Esophagus (tissue), 2 donors: Measurements from ENCODE around the gene SLC22A5. TPM values are rescaled to one million over a fixed set of nuclear protein-coding genes. Genes with fewer than 3 reads are reported as not detected.

ENCODE experiments used
- H3K27ac ChIP-seq, 2 donors: one replicate each; pipeline ENCODE4 v1.5.1; 2013; ENCODE audit warnings: low read depth in 2 of 2, mild to moderate bottlenecking in 2 of 2, inconsistent platforms in 1 of 2, low read length in 1 of 2, moderate library complexity in 1 of 2
- H3K27me3 ChIP-seq, 2 donors: one replicate each; pipeline ENCODE4 v1.6.1; 2013; ENCODE audit warnings: low read length in 2 of 2, control low read depth in 1 of 2, mild to moderate bottlenecking in 1 of 2; ENCODE audit not compliant: insufficient read depth in 2 of 2, control insufficient read depth in 1 of 2
- H3K36me3 ChIP-seq, 2 donors: one replicate each; pipeline ENCODE4 v1.6.1; 2013; ENCODE audit warnings: low read length in 1 of 2; ENCODE audit not compliant: control insufficient read depth in 2 of 2, insufficient read depth in 2 of 2
- H3K4me1 ChIP-seq, 2 donors: one replicate each; pipeline ENCODE4 v1.6.1; 2013; ENCODE audit warnings: low read length in 1 of 2; ENCODE audit not compliant: control insufficient read depth in 2 of 2, insufficient read depth in 2 of 2
- H3K4me3 ChIP-seq, 2 donors: one replicate each; pipeline ENCODE4 v1.5.1; 2013; ENCODE audit warnings: low read length in 2 of 2, mild to moderate bottlenecking in 2 of 2, low read depth in 1 of 2, moderate library complexity in 1 of 2
- H3K9me3 ChIP-seq, 2 donors: one replicate each; pipeline ENCODE4 v1.6.1; 2013; ENCODE audit warnings: mild to moderate bottlenecking in 2 of 2, low read depth in 1 of 2, low read length in 1 of 2, moderate library complexity in 1 of 2; ENCODE audit not compliant: control insufficient read depth in 2 of 2, insufficient read depth in 1 of 2
- WGBS, 2 donors: extraction: QIAGEN DNeasy Blood & Tissue Kit; methylation state at CpG; one replicate each; pipeline ENCODE4 v1.1.7; 2013; 5-methylcytosine and 5-hydroxymethylcytosine counted together
- polyA plus RNA-seq, 2 donors: library from polyadenylated mRNA; stranded (reverse); fragments of 200-250 nt; gene quantifications; one replicate each; pipeline ENCODE4 v1.2.3, GENCODE V29; 2013
- donor health status: healthy with polysubstance abuse.
- donor health status: Bipolar disorder and iron deficiency.

SLC22A5 gene
- polyA plus RNA-seq, 2 donors: 3.0 to 4.1 TPM

DNA sequence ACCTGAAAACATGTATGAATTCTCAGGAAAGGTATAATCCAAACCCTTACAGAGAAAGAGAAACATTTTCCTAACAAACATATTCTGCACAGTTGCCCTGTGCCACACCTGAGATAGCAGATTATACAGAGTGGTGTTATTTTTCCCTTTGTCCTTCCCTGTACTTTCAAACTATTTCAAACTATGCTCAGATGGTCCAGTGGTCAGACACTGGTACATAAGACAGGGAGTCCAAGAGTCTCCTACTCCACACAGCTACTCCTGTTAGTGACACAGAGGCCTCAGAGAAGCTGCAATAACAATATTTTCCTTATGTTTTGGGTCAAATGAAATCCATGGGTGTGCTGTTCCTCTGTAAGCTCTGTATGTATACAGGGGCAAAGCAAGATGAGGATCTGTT lies 30.0 kb upstream of the SLC22A5 start:
- H3K4me1 ChIP-seq: no peaks in the 10 kb centered on the region
- H3K27me3 ChIP-seq: no peaks in the 10 kb centered on the region
- H3K9me3 ChIP-seq: no peaks in the 10 kb centered on the region

DNA sequence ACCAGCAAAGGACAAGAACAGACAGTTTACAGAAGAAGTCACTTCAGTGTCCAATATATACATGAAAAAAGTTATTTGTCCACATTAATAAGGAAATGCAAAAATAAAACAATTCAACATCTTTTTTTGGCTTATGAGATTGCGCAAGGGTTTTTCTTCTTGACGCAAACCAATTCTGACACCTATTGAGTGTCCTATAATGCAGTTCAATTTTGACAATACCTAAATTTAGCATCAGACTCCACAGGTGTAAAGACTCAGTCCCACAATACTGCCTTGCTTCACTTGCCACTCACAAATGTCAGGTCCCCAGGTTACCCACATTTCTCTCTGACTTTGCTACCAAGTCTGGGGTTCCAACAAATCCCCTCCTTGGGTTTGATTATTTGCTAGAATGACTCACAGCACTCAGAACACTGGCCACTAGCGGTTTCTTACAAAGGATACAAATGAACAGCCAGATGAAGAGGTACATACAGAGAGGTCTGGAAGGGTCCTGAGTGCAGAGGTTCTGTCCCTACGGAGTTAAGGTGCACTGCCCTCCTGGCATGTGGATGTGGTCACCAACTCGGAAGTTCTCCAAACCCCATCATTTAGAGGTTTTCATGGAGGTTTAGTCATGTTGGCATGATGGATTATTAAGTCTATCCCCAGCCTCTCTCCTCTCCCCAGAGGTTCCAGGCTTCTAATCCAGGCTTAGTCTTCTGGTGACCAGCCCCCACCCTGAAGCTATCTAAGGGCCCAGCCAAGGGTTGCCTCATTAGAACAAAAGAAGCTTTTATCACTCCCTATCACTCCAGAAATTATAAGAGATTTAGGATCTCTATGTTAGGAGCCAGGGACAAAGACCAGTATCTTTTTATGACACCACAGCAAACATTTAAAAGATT lies 27.0 kb upstream of the SLC22A5 start:
- no peak overlapping the region for H3K27ac ChIP-seq
- no peaks in the 10 kb centered on the region for H3K36me3 ChIP-seq
- no peaks in the 10 kb centered on the region for H3K4me1 ChIP-seq
- 67 to 80% methylated on average over 5 of the region's 5 CpGs for WGBS, 2 donors
- H3K4me3 ChIP-seq: no peak overlapping the region
- no peaks in the 10 kb centered on the region for H3K27me3 ChIP-seq
- no peaks in the 10 kb centered on the region for H3K9me3 ChIP-seq

More for the DNA sequence above, 30.0 kb upstream of the SLC22A5 start:
- no peak overlapping the region for H3K4me3 ChIP-seq
- H3K36me3 ChIP-seq: no peaks in the 10 kb centered on the region
- H3K27ac ChIP-seq: no peak overlapping the region

DNA sequence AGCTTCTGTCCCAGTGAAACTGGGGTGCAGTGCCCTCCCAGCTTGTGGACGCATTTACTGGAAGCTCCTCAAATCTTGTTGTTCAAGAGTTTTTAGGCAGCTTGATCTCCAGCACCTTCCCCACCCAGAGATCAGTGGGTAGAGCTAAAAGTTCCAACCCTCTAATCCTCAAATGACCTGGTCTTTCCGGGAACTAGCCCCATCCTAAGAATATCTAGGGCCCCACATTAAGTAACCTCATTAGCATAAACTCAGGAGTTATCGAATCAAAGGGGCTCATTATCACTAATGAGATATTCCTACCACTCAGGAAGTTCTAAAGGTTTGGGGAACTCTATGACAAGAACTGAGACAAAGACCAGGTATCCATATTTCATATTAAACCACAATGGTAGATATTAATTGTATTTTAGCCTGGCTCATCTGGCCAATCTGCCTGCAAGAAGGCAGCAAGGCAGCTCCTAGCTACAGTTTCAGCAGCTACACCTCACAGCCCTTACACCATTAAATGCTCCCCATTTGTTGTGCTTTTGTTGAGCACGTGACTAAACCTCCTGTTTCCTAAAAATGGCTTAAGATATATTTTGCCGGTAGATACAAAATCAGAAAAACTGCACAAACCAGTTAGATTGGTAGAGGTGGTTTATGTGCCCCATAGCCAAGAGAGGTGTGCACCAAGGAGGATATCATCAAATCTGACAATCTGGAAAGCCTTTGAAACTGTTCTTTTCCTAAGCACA lies 24.6 kb upstream of the SLC22A5 start:
- Histone ChIP-seq H3K4me1 (no peaks in the 10 kb centered on the region), H3K27me3 (no peaks in the 10 kb centered on the region), H3K36me3 (peaks cover 0 to 5% of the 10 kb centered on the region in 2 donors), H3K27ac (no peak overlapping the region), H3K4me3 (no peak overlapping the region), H3K9me3 (peaks cover 0 to 5% of the 10 kb centered on the region in 2 donors)
- WGBS, 2 donors: 64 to 75% methylated on average over 5 of the region's 5 CpGs

DNA sequence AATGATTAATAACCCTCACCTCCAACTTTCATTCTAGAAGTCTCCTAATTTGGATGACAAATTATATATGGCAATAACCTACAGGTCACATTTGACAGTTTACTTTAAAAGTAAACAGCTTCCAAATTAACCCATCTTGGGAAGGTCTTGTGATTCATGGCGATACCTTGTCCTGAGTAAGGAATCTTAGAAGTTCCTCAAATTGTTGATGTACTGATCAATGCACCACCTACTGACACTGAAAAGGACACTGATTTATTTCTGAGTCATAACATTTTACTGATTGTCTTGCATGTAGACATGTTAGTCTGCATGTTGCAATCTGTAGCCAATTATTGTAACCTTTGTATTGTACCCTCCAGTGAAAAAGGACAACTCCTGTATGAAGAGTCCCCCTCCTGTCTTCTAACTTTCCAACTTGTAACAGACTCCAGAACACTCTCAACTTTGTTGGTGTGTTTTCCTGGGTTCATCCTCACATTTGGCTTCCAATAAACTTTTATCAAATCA lies 16.0 kb upstream of the SLC22A5 start:
- no peaks in the 10 kb centered on the region for H3K27me3 ChIP-seq
- no peaks in the 10 kb centered on the region for H3K4me1 ChIP-seq
- H3K36me3 ChIP-seq: peaks cover 0 to 5% of the 10 kb centered on the region in 2 donors
- H3K9me3 ChIP-seq: peaks cover 0 to 5% of the 10 kb centered on the region in 2 donors
- no peak overlapping the region for H3K4me3 ChIP-seq
- WGBS, 2 donors: 97 to 100% methylated on average over 1 of the region's 1 CpG
- H3K27ac ChIP-seq: no peak overlapping the region

DNA sequence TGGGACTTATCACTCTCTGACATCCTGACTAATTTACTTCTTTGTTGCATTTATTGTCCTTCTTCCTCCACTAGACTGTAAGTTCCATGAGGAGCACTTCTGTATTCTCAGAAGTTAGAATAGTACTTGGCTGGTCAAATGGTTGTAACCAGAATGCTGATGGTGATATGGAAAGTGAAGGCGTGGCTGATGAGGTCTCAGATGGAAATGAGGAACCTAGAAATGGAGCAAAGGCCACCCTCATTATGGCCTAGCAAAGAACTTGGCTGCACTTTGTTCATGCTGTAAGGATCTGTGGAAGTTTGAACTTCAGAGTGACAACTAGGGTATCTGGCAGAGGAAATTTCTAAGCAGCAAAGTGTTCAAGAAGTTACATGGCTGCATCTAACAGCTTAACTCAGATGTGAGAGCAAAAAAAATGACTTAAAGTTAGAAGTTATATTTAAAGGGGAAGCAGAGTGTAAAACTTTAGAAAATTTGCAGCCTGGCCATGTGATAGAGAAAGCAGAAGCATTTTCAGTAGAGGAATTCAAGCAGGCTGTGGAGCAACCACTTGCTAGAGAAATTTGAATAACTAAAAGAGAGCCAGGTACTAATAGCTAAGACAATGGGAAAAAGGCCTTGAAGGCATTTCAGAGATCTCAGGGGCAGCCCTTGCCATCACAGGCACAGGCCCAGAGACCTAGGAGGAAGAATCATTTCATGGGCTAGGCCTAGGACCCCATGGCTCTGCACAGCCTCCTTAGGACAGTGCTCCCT lies 14.9 kb upstream of the SLC22A5 start:
- Histone ChIP-seq H3K27ac (no peak overlapping the region), H3K4me3 (no peak overlapping the region)
- WGBS, 2 donors: 92 to 94% methylated on average over 1 of the region's 1 CpG

DNA sequence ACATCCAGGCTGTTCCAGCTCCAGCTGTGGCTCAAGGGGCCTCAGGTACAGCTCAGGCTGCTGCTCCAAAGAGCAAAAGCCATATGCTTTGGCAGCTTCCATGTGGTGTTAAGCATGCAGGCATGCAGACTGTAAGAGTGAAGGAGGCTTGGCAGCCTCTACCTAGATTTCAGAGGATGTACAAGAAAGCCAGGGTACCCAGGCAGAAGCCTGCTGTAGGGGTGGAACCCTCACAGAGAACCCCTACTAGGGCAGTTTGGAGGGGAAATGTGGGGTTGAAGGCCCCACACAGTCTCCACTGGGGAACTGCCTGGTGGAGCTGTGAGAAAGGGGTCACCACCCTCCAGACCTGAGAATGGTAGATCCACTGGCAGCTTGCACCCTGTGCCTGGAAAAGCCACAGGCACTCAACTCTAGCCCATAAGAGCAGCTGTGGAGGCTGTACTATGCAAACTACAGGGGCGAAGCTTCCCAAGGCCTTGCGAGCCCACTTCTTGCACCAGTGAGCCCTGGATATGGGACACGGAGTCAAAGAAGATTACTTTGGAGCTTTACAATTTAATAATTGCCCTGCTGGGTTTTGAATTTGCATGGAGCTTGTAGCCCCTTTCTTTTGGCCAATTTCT lies 14.3 kb upstream of the SLC22A5 start:
- Histone ChIP-seq H3K9me3 (no peaks in the 10 kb centered on the region), H3K27me3 (no peaks in the 10 kb centered on the region), H3K27ac (no peak overlapping the region), H3K36me3 (peaks cover 0 to 3% of the 10 kb centered on the region in 2 donors), H3K4me3 (no peak overlapping the region), H3K4me1 (no peaks in the 10 kb centered on the region)
- WGBS, 2 donors: 98 to 99% methylated on average over 3 of the region's 3 CpGs

More for the DNA sequence above, 14.9 kb upstream of the SLC22A5 start:
- H3K27me3 ChIP-seq: no peaks in the 10 kb centered on the region
- H3K4me1 ChIP-seq: no peaks in the 10 kb centered on the region
- H3K9me3 ChIP-seq: peaks cover 0 to 1% of the 10 kb centered on the region in 2 donors
- peaks cover 0 to 4% of the 10 kb centered on the region in 2 donors for H3K36me3 ChIP-seq

DNA sequence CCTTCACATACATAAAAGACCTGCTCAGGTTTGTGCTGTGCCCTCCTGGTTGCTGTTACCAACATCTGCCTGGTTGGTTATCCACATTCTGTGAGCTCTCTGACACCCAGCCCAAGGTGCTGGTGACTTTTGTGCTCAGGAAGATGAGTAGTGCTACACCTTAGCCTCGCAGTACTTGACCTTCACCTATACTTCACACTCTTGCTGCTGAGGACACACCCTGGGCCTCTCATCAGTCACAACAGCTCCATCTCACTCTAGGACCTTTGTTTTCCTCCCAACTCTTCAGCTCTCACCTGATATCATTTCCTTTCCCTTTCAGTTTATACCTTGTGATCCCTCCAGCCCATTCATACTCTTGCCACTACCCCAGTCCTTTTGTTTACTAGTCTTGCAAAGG lies 10.7 kb upstream of the SLC22A5 start:
- Histone ChIP-seq H3K4me1 (peaks cover 0 to 3% of the 10 kb centered on the region in 2 donors), H3K27ac (no peak overlapping the region), H3K27me3 (no peaks in the 10 kb centered on the region), H3K4me3 (no peak overlapping the region), H3K9me3 (no peaks in the 10 kb centered on the region), H3K36me3 (peaks cover 0 to 3% of the 10 kb centered on the region in 2 donors)
- WGBS, 2 donors: 95 to 96% methylated on average over 1 of the region's 1 CpG

DNA sequence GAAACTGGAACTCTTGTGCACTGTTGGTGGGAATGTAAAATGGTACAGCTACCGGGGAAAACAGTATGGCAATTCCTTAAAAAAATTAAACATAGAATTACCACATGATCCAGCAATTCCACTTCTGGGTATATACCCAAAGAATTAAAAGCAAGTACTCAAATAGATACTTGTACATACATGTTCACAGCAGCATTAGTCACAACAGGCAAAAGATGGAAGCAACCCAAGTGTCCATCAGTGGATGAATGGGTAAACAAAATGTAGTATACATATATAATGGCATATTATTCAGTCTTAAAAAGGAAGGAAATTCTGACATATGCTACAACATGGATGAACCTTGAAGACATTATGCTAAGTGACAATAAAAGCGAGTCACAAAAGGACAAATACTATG lies 7.4 kb upstream of the SLC22A5 start:
- no peaks in the 10 kb centered on the region for H3K27me3 ChIP-seq
- H3K4me3 ChIP-seq: no peak overlapping the region
- no peak overlapping the region for H3K27ac ChIP-seq
- peaks cover 0 to 6% of the 10 kb centered on the region in 2 donors for H3K4me1 ChIP-seq
- H3K36me3 ChIP-seq: peaks cover 0 to 3% of the 10 kb centered on the region in 2 donors
- WGBS, 2 donors: 82 to 88% methylated on average over 2 of the region's 2 CpGs
- H3K9me3 ChIP-seq: no peaks in the 10 kb centered on the region
